ENCODE results near the gene CDIPT. TPM values are rescaled to one million over a fixed set of nuclear protein-coding genes. Genes with fewer than 3 reads are reported as not detected.

CDIPT gene
- total RNA-seq, 1 experiment from 2014 or later: 58.3 TPM

DNA sequence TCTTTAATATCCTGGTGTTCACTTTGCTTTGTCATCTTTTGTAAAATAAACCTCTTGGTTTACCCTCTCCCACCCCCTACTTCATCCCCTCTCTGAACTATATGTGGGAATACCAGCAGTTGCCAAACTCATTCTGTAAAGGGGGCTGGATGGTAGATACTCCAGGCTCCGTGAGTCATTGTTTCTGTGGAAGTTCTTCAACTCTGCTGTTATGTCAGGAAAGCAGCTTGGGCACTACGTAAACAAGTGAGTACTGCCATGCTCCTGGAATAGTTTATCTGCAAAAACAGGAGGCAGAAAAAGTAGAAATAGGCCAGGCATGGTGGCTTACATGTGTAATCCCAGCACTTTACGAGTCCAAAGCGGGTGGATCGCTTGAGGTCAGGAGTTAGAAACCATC is 25.2 kb downstream of the CDIPT start:
- no peak overlapping the region for H3K4me2 ChIP-seq (ENCODE audit: low read length)
- H3K4me1 ChIP-seq (ENCODE audit: control insufficient read depth in 1 of 2, insufficient read depth in 2 of 2, low read length in 2 of 2): peaks cover 0 to 6% of the 10 kb centered on the region in 2 experiments; a peak in 2 of 4 replicates
- no peaks in the 10 kb centered on the region for H3K9me2 ChIP-seq (ENCODE audit: insufficient read depth)
- ChIA-PET RAD21 (ENCODE audit: low non-redundant PET in 1 of 2, low total read pairs in 2 of 2, uncharacterized antibody in 2 of 2, unreplicated experiment in 2 of 2) (no interaction called here), CTCF (interaction anchor here (1.5 kb wide), 1 partner anchor 22 kb away, joined by 4 read pairs; the partner anchor contains the start of gene PAGR1), POLR2A (interaction anchor here (0.6 to 1.4 kb wide), 2 partner anchors 11 to 29 kb away, joined by 5 to 7 read pairs; no protein-coding TSS in a partner anchor)
- no peaks in the 10 kb centered on the region for H3K79me2 ChIP-seq (ENCODE audit: insufficient read depth, low read length)
- H3K9me3 ChIP-seq (ENCODE audit: control insufficient read depth in 1 of 2, insufficient read depth in 1 of 2, low read depth in 1 of 2, low read length in 2 of 2): no peaks in the 10 kb centered on the region
- intact Hi-C loops (cut with micrococcal nuclease): no loop called here
- H3K4me3 ChIP-seq (replicated peaks in 1 of 2; ENCODE audit: low read depth in 1 of 2, low read length in 2 of 2): no peak overlapping the region
- no peak overlapping the region for H2AFZ ChIP-seq (ENCODE audit: low read depth, low read length, poor library complexity, severe bottlenecking)
- no peaks in the 10 kb centered on the region for H3K27me3 ChIP-seq (ENCODE audit: insufficient read depth, low read length)
- no peaks in the 10 kb centered on the region for H4K20me1 ChIP-seq (ENCODE audit: insufficient read depth)
- no peak overlapping the region for H3K9ac ChIP-seq (ENCODE audit: low read length)
- peaks cover 2 to 8% of the 10 kb centered on the region in 2 experiments; a peak in 3 of 4 replicates for H3K36me3 ChIP-seq (ENCODE audit: control insufficient read depth in 1 of 2, insufficient read depth in 2 of 2, low read length in 2 of 2)
- BruUV-seq (replicated peaks): no TSS peak
- ATAC-seq (no peak), DNase-seq (ENCODE audit: low read depth, low spot score) (no peak)
- TF ChIP-seq CBX3 (IDR thresholded peaks at IDR 0.05; ENCODE audit: low read depth) (no peak), POLR2A (IDR thresholded peaks at IDR 0.05; ENCODE audit: borderline replicate concordance, extremely low read depth, insufficient read depth, insufficient read length) (no peak), ELF1 (IDR thresholded peaks at IDR 0.05; ENCODE audit: borderline replicate concordance, low read depth) (no peak), ZNF274 (IDR thresholded peaks at IDR 0.05; ENCODE audit: low read depth, low read length) (no peak), EGR1 (IDR thresholded peaks at IDR 0.05; ENCODE audit: low read depth) (no peak), TCF7L2 (IDR thresholded peaks at IDR 0.05; ENCODE audit: borderline replicate concordance, extremely low read depth, insufficient read depth, insufficient read length) (no peak), SP1 (IDR thresholded peaks at IDR 0.05; ENCODE audit: low read depth) (no peak), EZH2 (IDR thresholded peaks at IDR 0.05) (no peak), RAD21 (IDR thresholded peaks at IDR 0.05; ENCODE audit: low read depth) (no peak), CEBPB (IDR thresholded peaks at IDR 0.05; ENCODE audit: low read depth) (no peak), SRF (IDR thresholded peaks at IDR 0.05; ENCODE audit: low read depth) (no peak), EZH2phosphoT487 (IDR thresholded peaks at IDR 0.05; ENCODE audit: borderline replicate concordance) (no peak), SIN3A (IDR thresholded peaks at IDR 0.05; ENCODE audit: low read depth) (no peak), JUND (IDR thresholded peaks at IDR 0.05) (no peak), FOSL1 (IDR thresholded peaks at IDR 0.05; ENCODE audit: low read depth) (no peak)
- TF ChIP-seq, protein P1, sequence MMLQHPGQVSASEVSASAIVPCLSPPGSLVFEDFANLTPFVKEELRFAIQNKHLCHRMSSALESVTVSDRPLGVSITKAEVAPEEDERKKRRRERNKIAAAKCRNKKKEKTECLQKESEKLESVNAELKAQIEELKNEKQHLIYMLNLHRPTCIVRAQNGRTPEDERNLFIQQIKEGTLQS (IDR thresholded peaks at IDR 0.05): no peak
- TF ChIP-seq, protein P2, sequence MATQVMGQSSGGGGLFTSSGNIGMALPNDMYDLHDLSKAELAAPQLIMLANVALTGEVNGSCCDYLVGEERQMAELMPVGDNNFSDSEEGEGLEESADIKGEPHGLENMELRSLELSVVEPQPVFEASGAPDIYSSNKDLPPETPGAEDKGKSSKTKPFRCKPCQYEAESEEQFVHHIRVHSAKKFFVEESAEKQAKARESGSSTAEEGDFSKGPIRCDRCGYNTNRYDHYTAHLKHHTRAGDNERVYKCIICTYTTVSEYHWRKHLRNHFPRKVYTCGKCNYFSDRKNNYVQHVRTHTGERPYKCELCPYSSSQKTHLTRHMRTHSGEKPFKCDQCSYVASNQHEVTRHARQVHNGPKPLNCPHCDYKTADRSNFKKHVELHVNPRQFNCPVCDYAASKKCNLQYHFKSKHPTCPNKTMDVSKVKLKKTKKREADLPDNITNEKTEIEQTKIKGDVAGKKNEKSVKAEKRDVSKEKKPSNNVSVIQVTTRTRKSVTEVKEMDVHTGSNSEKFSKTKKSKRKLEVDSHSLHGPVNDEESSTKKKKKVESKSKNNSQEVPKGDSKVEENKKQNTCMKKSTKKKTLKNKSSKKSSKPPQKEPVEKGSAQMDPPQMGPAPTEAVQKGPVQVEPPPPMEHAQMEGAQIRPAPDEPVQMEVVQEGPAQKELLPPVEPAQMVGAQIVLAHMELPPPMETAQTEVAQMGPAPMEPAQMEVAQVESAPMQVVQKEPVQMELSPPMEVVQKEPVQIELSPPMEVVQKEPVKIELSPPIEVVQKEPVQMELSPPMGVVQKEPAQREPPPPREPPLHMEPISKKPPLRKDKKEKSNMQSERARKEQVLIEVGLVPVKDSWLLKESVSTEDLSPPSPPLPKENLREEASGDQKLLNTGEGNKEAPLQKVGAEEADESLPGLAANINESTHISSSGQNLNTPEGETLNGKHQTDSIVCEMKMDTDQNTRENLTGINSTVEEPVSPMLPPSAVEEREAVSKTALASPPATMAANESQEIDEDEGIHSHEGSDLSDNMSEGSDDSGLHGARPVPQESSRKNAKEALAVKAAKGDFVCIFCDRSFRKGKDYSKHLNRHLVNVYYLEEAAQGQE (IDR thresholded peaks at IDR 0.05; ENCODE audit: low read depth): no peak
- TF ChIP-seq, protein P3, sequence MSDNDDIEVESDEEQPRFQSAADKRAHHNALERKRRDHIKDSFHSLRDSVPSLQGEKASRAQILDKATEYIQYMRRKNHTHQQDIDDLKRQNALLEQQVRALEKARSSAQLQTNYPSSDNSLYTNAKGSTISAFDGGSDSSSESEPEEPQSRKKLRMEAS (IDR thresholded peaks at IDR 0.05): no peak
- no peak overlapping the region for H3K27ac ChIP-seq (ENCODE audit: low read depth, low read length)

Measured in HCT116 (cell line).